ENCODE measurements around the gene KIF11. TPM values are rescaled to one million over a fixed set of nuclear protein-coding genes. Genes with fewer than 3 reads are reported as not detected.

Gene KIF11
- total and polyA plus RNA-seq, 9 of the 15 experiments (the other 6 are each of a cell fraction or from before 2014, with no cell fraction given): 11.3 to 54.4 (median 29.2) TPM

GRCh38 chr10:92688927-92689662, 96.2 kb downstream of the KIF11 start (continued):
- TF ChIP-seq ARID4B (CRISPR knock-in tag; IDR thresholded peaks at IDR 0.05): no peak; the same call in 1 of the 2 replicates
- peak; percentile 30; the same call in 1 of the 2 replicates for TF ChIP-seq STAG1 (CRISPR knock-in tag; IDR thresholded peaks at IDR 0.05; ENCODE audit: borderline replicate concordance)
- TF ChIP-seq BDP1 (IDR thresholded peaks at IDR 0.05; ENCODE audit: insufficient read depth, insufficient read length): no peak
- peak; percentile 33 for TF ChIP-seq CTCFL (IDR thresholded peaks at IDR 0.05; ENCODE audit: borderline replicate concordance, insufficient read depth, low read depth, low read length, poor library complexity, severe bottlenecking)
- TF ChIP-seq GABPB2 (CRISPR knock-in tag; conservative IDR thresholded peaks at IDR 0.05): no peak
- TF ChIP-seq GMEB1 (CRISPR knock-in tag; IDR thresholded peaks at IDR 0.05): no peak

All from K562 (cell line).